Inflammatory macrophage (primary cell): ENCODE measurements around the gene TRAF7.
A peak's percentile ranks its signal among the peaks of the same experiment; 100 is the strongest.

Experiments used
- DNase-seq, 2 donors: peaks; one replicate each; pipeline ENCODE4 v3.0.0-alpha.2; 2020 to 2022

TRAF7 gene

GRCh38 chr16:2223942-2224486, 68.4 kb downstream of the TRAF7 start:
- DNase-seq = peak; percentile 26 to 59

- no peak for DNase-seq
Observed at GRCh38 chr16:2226245-2226793, 70.7 kb downstream of the TRAF7 start.

- no peak for DNase-seq
Observed at GRCh38 chr16:2226918-2227317, 71.3 kb downstream of the TRAF7 start.
